Adrenal gland (tissue), 12 donors: ENCODE data around the gene SLC4A1. TPM values are rescaled to one million over a fixed set of nuclear protein-coding genes. Genes with fewer than 3 reads are reported as not detected.

Experiments used
- DNase-seq, 7 donors: peaks; one replicate each; pipeline ENCODE4 v3.0.0-alpha.2; 2019 to 2020
- H3K27ac ChIP-seq, 5 donors: fragments of 200-600 bp; sonication (generic) in 4 of 5; 1 replicate in 3 of 5; 2 replicates in 2 of 5; pipeline versions ENCODE4 v1.5.1 to v1.8.0; 2016 to 2020; ENCODE audit warnings: mild to moderate bottlenecking in 1 of 5
- H3K27me3 ChIP-seq: fragments of 200-600 bp; 2 replicates; pipeline ENCODE4 v1.8.0; 2021
- H3K36me3 ChIP-seq, 2 donors: fragments of 200-600 bp; replicated peaks in 1 of 2; 1 replicate in 1 of 2; 2 replicates in 1 of 2; pipeline versions ENCODE4 v1.5.1 to v1.8.0; 2018 to 2022
- H3K4me1 ChIP-seq, 2 donors: fragments of 200-600 bp; replicated peaks in 1 of 2; 1 replicate in 1 of 2; 2 replicates in 1 of 2; pipeline versions ENCODE4 v1.5.1 to v1.8.0; 2018 to 2021
- H3K4me3 ChIP-seq, 4 donors: fragments of 200-600 bp; sonication (generic) in 3 of 4; one replicate each; pipeline ENCODE4 v1.5.1; 2016 to 2018
- H3K9me3 ChIP-seq, 3 donors: fragments of 200-600 bp; sonication (generic) in 1 of 3; replicated peaks in 1 of 3; 1 replicate in 2 of 3; 2 replicates in 1 of 3; pipeline versions ENCODE4 v1.5.1 to v1.8.0; 2016 to 2021
- POLR2A ChIP-seq, 2 donors: fragments of 450-650 bp; IDR thresholded peaks; one replicate each; pipeline ENCODE4 v1.6.1; 2017; ENCODE audit warnings: antibody characterized with exemption in 2 of 2, mild to moderate bottlenecking in 2 of 2, moderate library complexity in 1 of 2
- WGBS, 4 donors: extraction: QIAGEN DNeasy Blood & Tissue Kit in 2 of 4; methylation state at CpG; one replicate each; pipeline versions ENCODE4 v1.1.5 to v1.1.7; 2013 to 2017; 5-methylcytosine and 5-hydroxymethylcytosine counted together
- intact Hi-C, 2 donors: fragments of 100-400 bp; cut with DNase I; formaldehyde crosslinking; loops; one replicate each; pipeline versions ENCODE4 v1.14.1 to v1.15.0; 2022 to 2023
- polyA plus RNA-seq, 3 donors: library from polyadenylated mRNA; stranded (reverse); fragments of 200-250 nt in 2 of 3; fragments of 350-450 nt in 1 of 3; fragmentation: Illumina TruSeq in 1 of 3; extraction: RNeasy Lipid Tissue Mini Kit (QIAGEN cat#74804) in 1 of 3; gene quantifications; one replicate each; pipeline ENCODE4 v1.2.3, GENCODE V29; 2013 to 2014
- total RNA-seq, 9 donors: library from RNA; depleted of rRNA in 4 of 9; stranded (reverse); fragments of >200 nt in 4 of 9; fragments of 120-200 nt in 1 of 9; fragmentation: NEBNext Ultra II Directional in 1 of 9; extraction: Animal tissue kit (Norgen Biotek cat#: 25700) in 1 of 9; gene quantifications; one replicate each; pipeline versions ENCODE4 v1.1.0 to v1.2.4, GENCODE V29; 2013 to 2023
- TF ChIP-seq, protein P1 (sequence below), 6 experiments: fragments of 450-650 bp in 4 of 6; fragments of 200-600 bp in 2 of 6; sonication (generic) in 1 of 6; IDR thresholded peaks; 1 replicate in 5 of 6; 2 replicates in 1 of 6; pipeline versions ENCODE4 v1.5.1 to v1.8.0; 2016 to 2021; ENCODE audit warnings: antibody characterized with exemption in 6 of 6, mild to moderate bottlenecking in 2 of 6, moderate library complexity in 1 of 6
- donor health status: healthy with polysubstance abuse.
- donor health status: Bipolar disorder and iron deficiency.
- donor health status: DM: yes; HTN: yes; CAD: no.
- donor health status: DM: no; HTN: no; CAD: no.
- donor health status: DM: no; HTN: no; CAD: no.
- donor health status: DM: yes; HTN: yes; CAD: no.

Gene SLC4A1
- total and polyA plus RNA-seq, 12 donors: 0.13 to 8.5 (median 0.17) TPM; not detected in 6

DNA sequence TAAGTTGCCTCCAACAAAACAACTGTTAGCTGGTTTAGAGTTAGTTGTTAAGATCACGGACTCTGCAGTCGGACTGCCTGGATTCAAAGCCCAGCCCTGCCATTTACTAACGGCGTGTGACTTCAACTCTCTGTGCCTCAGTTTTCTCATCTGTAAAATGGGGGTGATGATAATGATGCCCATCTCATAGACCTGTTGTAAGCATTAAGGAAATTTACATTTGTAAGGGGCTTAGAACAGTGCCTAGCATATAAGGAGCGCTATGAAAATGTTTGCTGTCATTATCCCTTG is 825 bp downstream of the SLC4A1 start:
- Histone ChIP-seq H3K36me3 (no peaks in the 10 kb centered on the region), H3K9me3 (no peaks in the 10 kb centered on the region), H3K4me3 (no peak overlapping the region), H3K27ac (no peak overlapping the region), H3K4me1 (no peaks in the 10 kb centered on the region), H3K27me3 (no peaks in the 10 kb centered on the region)
- no peak for DNase-seq
- WGBS, 4 donors: 88 to 93% (median 90%) methylated on average over 5 of the region's 5 CpGs
- no peak for TF ChIP-seq POLR2A (IDR thresholded peaks at IDR 0.05)
- TF ChIP-seq, protein P1, sequence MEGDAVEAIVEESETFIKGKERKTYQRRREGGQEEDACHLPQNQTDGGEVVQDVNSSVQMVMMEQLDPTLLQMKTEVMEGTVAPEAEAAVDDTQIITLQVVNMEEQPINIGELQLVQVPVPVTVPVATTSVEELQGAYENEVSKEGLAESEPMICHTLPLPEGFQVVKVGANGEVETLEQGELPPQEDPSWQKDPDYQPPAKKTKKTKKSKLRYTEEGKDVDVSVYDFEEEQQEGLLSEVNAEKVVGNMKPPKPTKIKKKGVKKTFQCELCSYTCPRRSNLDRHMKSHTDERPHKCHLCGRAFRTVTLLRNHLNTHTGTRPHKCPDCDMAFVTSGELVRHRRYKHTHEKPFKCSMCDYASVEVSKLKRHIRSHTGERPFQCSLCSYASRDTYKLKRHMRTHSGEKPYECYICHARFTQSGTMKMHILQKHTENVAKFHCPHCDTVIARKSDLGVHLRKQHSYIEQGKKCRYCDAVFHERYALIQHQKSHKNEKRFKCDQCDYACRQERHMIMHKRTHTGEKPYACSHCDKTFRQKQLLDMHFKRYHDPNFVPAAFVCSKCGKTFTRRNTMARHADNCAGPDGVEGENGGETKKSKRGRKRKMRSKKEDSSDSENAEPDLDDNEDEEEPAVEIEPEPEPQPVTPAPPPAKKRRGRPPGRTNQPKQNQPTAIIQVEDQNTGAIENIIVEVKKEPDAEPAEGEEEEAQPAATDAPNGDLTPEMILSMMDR (IDR thresholded peaks at IDR 0.05): no peak
- intact Hi-C loops: no loop called here

DNA sequence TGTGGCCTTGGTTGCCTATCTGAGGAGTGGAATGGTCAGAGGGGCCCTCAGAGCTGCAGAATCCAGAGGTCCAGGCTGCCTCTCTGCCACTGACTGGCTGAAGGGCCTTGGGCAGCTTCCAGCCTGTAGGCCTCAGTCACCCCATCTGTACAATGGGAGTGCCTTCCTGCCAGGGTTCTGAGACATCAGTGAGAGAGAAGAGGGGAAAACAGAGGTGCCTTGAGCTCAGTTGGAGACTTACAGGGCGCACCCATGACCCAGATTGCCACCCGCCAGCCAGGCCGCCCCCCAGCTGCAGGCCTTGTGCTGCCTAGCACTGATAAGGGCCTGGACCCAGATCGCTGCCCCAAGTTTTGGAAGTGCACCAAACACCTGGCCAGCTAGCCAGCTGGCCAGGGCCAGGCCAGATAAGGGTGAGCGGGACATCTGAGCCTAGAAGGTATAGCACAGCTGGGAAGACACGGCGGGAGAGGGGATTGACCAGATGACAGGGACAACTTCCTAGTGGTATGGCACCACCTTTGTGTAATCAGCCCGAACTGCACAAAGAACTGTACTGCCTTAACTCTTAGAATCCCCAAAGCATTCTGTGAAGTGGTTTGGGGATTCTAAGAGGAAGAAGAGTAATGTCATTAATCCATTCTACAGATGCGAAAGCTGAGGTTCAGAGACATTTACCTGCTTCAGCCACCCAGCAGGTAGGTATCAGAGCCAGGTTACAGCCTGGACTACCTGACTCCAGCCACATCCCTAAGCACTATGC is 1.4 kb downstream of the SLC4A1 start:
- no peak overlapping the region for H3K27ac ChIP-seq
- H3K4me1 ChIP-seq: no peaks in the 10 kb centered on the region
- peak in 5 of 7 donors; percentile 24 to 64 (median 46) for DNase-seq
- no peaks in the 10 kb centered on the region for H3K9me3 ChIP-seq
- WGBS, 4 donors: 45 to 59% (median 55%) methylated on average over 6 to 9 of the region's 9 CpGs
- H3K27me3 ChIP-seq: no peaks in the 10 kb centered on the region
- no peak for TF ChIP-seq POLR2A (IDR thresholded peaks at IDR 0.05)
- TF ChIP-seq, protein P1 (IDR thresholded peaks at IDR 0.05): peak in 1 of 6 experiments; percentile 20
- intact Hi-C loops: no loop called here
- H3K36me3 ChIP-seq: no peaks in the 10 kb centered on the region
- no peak overlapping the region for H3K4me3 ChIP-seq

DNA sequence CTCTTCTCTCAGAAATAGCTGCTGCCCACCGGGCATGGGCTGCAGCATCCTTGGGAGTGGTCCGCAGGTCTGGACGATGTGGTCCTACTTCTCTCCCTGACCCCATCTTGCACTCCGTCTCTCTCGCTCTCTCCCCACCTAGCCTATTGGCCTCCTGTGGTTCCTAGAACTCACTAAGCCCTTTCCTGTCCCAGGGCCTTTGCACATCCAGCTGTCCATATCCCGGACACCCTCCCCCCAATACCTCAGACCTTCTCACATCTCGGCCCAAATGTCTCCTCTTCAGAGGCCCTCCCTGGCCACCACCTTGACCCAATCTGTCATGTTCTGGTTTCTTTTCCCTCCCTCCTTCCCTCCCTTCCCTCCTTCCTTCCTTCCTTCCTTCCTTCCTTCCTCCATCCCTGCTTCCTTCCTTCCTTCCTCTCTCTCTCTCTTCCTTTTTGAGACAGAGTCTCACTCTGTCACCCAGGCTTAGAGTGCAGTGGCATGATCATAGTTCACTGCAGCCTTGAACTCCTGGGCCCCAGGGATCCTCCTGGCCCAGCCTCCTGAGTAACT is 4.5 kb downstream of the SLC4A1 start:
- Histone ChIP-seq H3K4me1 (no peaks in the 10 kb centered on the region), H3K9me3 (no peaks in the 10 kb centered on the region), H3K4me3 (no peak overlapping the region), H3K27ac (no peak overlapping the region), H3K36me3 (no peaks in the 10 kb centered on the region), H3K27me3 (no peaks in the 10 kb centered on the region)
- WGBS, 4 donors: 80 to 94% (median 92%) methylated on average over 7 of the region's 7 CpGs
- no peak for TF ChIP-seq POLR2A (IDR thresholded peaks at IDR 0.05)
- TF ChIP-seq, protein P1 (IDR thresholded peaks at IDR 0.05): no peak
- intact Hi-C loops: no loop called here
- no peak for DNase-seq

DNA sequence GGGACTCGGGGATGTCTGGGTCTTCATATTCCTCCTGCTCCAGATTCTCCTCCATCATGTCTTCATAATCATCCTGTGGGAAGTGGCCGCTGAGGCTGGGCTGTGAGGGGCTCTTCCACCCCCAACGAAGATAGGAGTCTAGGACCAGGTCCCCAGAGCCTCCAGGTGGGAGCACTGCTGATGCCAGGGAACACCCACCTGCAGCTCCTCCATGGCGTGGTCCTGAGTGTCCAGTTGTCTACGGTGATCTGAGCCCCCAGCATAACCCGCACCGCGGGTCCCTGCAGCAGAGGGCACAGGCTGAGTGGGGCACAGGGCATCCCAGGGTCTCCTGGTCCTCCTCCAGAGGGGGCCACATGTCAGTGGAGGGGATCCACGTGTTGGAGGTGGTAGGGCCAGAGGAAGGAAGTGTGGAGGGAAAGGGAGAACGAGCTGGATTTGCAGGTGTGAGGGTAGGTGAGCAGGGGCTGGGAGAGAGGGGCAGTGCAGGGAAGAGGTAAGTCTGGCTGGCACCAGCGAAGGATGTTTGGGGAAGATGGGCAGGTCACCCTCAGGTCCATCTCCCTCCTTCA is 5.2 kb downstream of the SLC4A1 start:
- H3K4me3 ChIP-seq: no peak overlapping the region

More for the DNA sequence above, 5.2 kb downstream of the SLC4A1 start:
- TF ChIP-seq, protein P1 (IDR thresholded peaks at IDR 0.05): no peak
- no peak for TF ChIP-seq POLR2A (IDR thresholded peaks at IDR 0.05)
- H3K36me3 ChIP-seq: no peaks in the 10 kb centered on the region
- no peak overlapping the region for H3K27ac ChIP-seq
- 68 to 83% (median 81%) methylated on average over 5 to 11 of the region's 11 CpGs for WGBS, 4 donors
- H3K27me3 ChIP-seq: no peaks in the 10 kb centered on the region
- H3K4me1 ChIP-seq: no peaks in the 10 kb centered on the region
- intact Hi-C loops: no loop called here
- no peak for DNase-seq
- no peaks in the 10 kb centered on the region for H3K9me3 ChIP-seq
